HG02588 (cell line): ENCODE results near the gene SS18L1.

ENCODE experiments used
- ATAC-seq: cut with Tn5 transposase; IDR thresholded peaks from one replicate; pipeline ENCODE4 v1.9.1; 2021; ENCODE audit warnings: mild to moderate bottlenecking, moderate library complexity; ENCODE audit not compliant: unreplicated experiment

The SS18L1 gene

DNA sequence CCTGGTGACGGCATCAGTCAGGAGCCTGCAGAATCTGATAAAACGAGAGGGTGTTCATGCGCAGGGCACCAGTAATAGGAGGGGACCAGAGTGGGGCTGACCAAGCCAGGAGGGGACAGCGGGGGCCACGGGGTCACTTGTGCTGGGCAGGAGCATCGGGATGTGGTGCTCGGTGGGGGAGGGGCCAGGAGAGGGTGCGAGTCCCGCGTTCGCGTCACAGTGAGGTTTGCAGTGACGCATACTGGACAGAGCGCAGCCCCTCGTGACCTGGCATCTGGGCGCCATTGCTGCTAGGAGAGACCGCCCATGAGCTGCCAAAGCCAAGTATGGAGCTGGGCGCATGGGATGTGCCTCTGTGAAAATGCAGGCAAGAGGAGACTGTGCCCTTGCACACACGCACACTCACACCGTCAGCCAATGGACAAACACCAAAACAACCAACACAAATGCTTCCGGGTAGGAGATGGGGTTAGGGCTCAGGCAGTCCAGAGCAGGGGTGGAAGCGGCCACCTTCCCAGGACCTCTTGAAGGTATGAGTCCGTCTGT lies 25.4 kb downstream of the SS18L1 start:
- ATAC-seq: no peak

- ATAC-seq: no peak
Measured at GRCh38 chr20:62170536-62170935, 27.0 kb downstream of the SS18L1 start.

- ATAC-seq: no peak
Measured at GRCh38 chr20:62171245-62171644, 27.7 kb downstream of the SS18L1 start.

GRCh38 chr20:62172666-62173065 lies 29.1 kb downstream of the SS18L1 start:
- no peak for ATAC-seq

DNA sequence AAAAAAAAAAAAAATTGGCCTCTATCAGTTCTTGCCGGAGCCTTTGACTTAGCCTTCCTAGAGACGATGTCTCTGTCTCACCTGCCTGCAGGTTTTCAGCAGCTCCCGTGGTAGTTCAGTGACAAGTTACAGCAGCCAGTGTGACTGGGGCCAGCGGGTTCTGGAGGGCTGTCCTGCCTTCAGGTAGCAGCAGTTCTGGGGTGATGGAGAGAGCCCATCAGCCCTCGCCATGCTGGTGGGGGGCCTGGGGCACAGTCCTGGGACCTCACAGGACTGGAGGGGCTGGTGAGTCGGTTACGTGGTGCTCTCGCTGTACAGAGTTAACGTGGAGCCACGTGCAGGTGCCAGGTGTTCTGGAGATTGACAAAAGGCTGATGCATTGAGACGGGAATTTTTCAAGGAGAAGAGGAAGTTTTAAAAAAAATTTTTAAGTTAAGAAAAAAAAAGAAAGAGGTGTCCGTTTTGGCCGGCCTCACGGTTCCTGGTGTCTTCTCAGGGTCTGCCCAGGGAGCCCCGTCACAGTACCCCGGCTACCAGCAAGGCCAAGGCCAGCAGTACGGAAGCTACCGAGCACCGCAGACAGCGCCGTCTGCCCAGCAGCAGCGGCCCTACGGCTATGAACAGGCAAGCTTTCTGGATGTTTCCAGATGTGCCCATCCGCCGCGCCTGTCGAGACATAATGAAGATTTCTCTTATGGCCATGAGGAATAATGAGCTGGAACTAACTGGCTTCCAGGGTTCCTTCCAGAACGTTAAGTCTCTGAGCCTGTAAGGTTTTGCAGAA lies 30.6 kb downstream of the SS18L1 start:
- ATAC-seq: no peak

DNA sequence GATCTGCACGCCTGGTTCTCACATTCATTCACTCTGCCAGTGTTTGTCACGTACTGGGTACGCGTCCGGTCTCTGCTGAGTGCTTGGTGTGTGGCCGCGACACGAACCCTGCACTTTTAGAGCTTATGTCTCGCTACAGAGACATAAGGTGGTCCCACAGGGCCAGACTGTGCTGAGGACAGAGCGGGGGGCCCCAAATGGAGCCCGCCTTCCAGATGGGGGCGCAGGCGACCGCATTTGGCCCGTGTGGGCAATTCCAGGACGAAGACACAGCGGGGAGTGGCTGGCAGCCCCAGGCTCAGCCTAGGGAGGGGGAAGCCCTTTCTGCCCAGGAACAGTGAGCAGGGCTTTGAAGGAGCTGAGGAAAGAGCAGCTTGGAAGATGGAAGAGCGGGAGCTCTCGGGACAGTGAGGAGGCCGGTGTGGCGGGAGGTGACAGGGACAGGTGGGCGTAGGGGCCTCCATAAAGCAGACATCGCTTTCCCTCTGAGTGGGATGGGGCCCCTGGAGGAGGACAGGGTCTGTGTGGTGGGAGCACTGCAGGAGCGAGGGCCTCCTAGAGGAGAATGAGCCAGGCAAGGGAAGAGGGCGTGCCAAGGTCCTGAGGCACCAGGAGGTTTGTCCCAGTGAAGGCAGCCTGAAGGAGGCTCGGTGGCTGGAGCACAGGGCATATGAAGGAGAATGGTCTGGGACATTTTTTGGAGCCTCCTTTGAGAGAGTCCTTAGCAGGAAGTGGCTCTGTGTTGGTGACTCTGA lies 31.5 kb downstream of the SS18L1 start:
- ATAC-seq: no peak

DNA sequence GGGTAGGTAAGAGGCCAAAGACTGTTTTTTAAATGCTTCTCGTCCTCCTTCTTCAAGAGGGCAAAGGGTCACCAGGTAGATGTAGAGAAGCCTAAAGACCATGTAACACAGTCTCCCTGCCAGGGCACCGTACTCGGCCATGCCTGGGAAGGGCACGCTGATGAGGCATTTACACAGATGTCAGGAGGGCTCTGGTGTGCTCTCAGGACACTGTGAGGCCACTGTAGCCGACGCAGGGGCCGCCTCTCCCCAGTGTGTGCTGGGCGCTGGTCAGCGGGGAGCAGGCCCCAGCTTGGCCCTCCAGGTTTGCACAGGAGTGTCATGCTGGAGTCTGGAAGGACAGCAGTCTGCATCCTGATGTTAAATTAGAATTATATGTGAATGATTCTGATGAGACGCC lies 32.1 kb downstream of the SS18L1 start:
- ATAC-seq: no peak

GRCh38 chr20:62176866-62177265 lies 33.3 kb downstream of the SS18L1 start:
- ATAC-seq: no peak

DNA sequence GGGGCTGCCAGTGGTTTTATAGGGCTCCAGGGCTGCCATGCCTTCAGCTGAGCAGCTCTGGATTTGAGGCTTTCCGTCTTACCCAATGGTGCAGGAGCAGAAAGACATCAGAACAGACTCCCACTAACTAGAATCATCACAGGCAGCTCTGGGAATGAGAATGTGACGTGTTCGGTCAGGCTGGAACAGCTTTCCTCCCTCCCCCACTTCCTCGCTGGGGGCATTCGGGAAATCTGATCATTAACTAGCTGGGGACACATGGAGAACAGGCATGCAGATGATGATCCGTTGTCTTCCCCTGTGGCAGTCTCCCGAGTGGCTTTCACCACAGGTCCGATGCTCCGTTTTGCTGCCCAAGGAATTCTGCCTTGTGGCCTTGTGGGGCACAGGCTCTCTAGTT lies 33.7 kb downstream of the SS18L1 start:
- ATAC-seq: no peak

DNA sequence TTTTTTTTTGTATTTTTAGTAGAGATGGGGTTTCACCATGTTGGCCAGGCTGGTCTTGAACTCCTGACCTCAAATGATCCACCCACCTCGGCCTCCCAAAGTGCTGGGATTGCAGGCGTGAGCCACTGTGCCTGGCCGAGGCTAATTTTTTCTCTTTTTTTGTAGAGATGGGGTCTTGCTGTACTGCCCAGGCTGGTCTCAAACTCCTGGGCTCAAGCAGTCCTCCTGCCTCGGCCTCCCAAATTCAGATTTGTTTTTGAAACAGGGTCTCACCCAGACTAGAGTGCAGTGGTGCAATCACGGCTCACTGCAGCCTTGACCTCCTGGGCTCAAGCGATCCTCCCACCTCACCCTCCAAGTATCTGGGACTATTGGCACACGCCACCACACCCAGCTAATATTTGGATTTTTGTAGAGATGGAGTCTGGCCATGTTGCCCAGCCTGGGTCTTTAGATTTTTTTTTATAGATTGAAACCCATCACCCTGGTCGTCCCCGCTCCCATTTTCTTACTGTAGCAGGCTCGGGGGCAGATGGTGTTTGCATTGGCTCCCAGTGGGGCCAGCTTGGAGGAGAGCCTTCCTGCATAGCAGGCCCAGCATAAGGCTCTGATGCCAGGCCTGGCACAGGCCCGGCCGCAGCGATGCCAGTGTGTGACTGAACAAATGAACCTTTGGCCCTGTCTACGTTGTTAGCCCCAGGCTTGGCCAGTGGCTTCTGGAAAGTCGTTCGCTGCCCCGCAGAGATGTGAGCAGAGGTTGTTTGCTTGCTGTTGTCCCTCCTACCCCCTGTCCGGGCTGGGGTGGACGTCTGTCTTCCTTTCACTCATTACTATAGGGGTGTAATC lies 35.0 kb downstream of the SS18L1 start:
- no peak for ATAC-seq

DNA sequence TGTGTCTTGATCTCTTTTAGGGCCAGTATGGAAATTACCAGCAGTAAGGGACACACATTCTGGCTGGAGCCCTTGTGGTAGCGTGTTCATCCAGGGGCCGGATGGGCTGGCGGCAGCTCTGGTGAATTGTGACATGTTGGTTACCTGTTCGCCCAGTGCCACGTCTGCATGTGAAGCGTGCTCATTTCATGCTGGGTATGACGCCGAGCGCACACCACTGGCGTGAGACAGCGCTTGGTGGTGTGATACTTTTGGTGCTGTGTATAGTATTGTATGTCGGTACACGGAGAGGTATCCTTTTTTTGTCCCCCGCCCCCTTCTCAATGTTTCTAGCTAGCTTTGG lies 35.6 kb downstream of the SS18L1 start:
- ATAC-seq: no peak

GRCh38 chr20:62181808-62182207 lies 38.2 kb downstream of the SS18L1 start:
- ATAC-seq: no peak

- peak; percentile 90 for ATAC-seq
Measured at GRCh38 chr20:62182469-62183425, 39.2 kb downstream of the SS18L1 start, which contains the start of gene MTG2. Gene MTG2, plus strand, starts transcription at chr20:62183028. Its CDS starts 10,393 bp downstream, at chr20:62193421.

- no peak for ATAC-seq
Measured at GRCh38 chr20:62183426-62184142, 40.0 kb downstream of the SS18L1 start.

DNA sequence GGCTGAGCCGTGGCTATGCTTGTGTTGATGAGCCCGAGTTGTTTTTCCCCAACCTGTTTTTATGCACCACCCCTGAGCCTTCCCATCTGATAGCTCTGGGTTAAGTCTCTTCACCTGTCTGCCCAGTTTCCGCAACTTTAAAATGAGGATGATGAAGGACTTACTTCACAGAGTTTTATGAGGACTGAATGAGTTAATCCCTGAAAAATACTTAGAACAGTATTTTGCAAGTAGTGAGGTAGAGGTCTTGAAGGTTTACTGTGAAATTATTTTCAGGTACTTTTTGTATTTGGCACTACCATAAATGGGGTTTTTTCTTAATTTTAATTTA lies 42.5 kb downstream of the SS18L1 start:
- no peak for ATAC-seq

DNA sequence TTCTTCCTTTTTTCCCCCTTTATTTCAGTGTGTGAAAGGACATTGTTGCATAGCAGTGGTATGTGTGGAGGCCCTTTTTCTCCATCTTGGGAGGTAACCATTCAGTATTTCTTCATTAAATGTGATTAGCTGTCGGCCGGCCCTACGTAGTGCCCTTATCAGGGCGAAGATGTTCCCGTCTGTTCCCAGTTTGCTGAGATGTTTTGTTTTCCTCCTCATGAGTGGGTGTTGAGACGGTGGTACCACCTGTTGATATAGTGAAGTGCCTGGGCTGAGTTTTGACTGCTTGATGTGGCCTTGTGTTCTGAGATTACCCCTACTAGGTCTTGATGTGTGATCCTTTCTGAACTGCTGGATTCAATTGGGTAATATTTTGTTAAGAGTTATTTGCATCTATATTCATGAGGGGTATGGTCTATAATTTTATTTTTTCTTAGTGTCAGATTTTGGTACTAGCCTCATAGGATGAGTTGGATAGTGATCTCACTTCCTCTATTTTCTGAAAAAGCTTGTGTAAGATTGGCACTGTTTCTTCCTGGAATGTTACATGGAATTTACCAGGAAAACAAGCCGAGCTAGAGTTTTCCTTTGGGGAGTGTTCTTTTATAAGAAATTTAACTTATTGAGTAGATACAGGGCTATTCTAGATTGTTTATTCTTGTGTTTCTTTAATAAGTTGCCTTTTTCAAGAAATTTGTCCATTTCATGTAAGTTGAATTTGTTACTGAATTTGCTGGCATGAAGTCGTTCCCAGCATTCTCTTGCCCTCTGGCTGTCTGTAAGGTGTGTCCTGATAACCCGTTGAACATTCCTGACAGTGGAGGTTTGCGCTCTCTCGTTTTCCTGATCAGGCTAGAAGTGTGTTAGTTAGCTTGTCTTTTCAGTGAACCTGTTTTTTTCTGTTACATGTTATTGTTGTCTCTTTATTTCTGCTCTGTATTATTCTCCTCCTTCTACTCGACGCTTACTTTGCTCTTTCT lies 43.6 kb downstream of the SS18L1 start:
- ATAC-seq: no peak

- no peak for ATAC-seq
Measured at GRCh38 chr20:62190639-62191411, 47.3 kb downstream of the SS18L1 start.
